ENCODE data around the gene SLC4A3. TPM values are rescaled to one million over a fixed set of nuclear protein-coding genes. Genes with fewer than 3 reads are reported as not detected.

Gene SLC4A3
- total RNA-seq, 5 donors from 2014 or later (not counting 1 experiment from before 2014, with no cell fraction given): 0.08 to 0.47 (median 0.37) TPM

DNA sequence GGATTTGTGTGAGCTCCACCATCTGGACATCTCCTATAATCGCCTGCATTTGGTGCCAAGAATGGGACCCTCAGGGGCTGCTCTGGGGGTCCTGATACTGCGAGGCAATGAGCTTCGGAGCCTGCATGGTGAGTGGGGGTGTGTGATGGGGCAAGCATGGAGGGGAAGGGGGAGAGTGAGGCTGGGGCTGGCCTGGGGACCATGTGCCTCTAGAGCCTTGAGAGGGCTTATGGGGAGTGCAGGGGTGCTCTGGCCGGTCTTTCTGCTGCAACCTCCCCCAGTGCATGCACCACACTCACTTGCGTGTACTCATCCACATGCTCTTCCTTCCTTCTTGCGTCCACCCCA, 21.8 kb upstream of the SLC4A3 start:
- Histone ChIP-seq H3K9me3 (no peaks in the 10 kb centered on the region), H3K4me1 (ENCODE audit: control insufficient read depth in 1 of 2, extremely low read depth in 1 of 2, insufficient read depth in 2 of 2, low read length in 2 of 2) (no peaks in the 10 kb centered on the region), H3K4me3 (ENCODE audit: control insufficient read depth in 1 of 2, extremely low read depth in 1 of 2, low read length in 1 of 2) (no peak overlapping the region), H3K27me3 (replicated peaks in 1 of 2; ENCODE audit: control insufficient read depth in 2 of 2, extremely low read depth in 1 of 2, insufficient read depth in 2 of 2, low read length in 1 of 2) (no peaks in the 10 kb centered on the region), H3K27ac (ENCODE audit: low read length) (no peak overlapping the region), H3K36me3 (ENCODE audit: control insufficient read depth in 2 of 2, extremely low read depth in 1 of 2, insufficient read depth in 1 of 2, low read length in 1 of 2) (peaks cover 21 to 63% of the 10 kb centered on the region in 2 donors)
- no peaks in the 10 kb centered on the region for H3K9me3 Mint-ChIP-seq
- DNase-seq (no peak), ATAC-seq (replicated peaks in 1 of 4) (no peak)
- no CpG with 5 or more reads among the region's 6 CpGs for WGBS (ENCODE audit: insufficient coverage)
- no peak overlapping the region for H3K4me3 Mint-ChIP-seq
- peaks cover 0 to 4% (median 2%) of the 10 kb centered on the region in 3 donors for H3K4me1 Mint-ChIP-seq
- POLR2A ChIA-PET: no interaction called here
- H3K36me3 Mint-ChIP-seq: peaks cover 60% of the 10 kb centered on the region
- H3K27me3 Mint-ChIP-seq: no peaks in the 10 kb centered on the region
- H3K27ac Mint-ChIP-seq: no peak overlapping the region
- CTCF ChIA-PET: no interaction called here

DNA sequence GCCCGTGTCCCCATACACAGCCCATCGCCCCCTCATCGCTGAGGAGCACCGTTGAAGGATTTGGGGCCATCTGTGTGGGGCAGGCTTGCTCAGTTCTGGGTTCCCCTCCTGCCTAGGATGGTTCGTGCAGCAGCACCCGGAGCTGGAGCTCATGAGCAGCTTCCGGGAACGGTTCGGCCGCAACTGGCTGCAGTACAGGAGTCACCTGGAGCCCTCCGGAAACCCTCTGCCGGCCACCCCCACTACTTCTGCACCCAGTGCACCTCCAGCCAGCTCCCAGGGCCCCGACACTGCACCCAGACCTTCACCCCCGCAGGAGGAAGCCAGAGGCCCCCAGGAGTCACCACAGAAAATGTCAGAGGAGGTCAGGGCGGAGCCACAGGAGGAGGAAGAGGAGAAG, 19.5 kb upstream of the SLC4A3 start:
- Histone ChIP-seq H3K4me3 (ENCODE audit: control insufficient read depth in 1 of 2, extremely low read depth in 1 of 2, low read length in 1 of 2) (no peak overlapping the region), H3K27me3 (replicated peaks in 1 of 2; ENCODE audit: control insufficient read depth in 2 of 2, extremely low read depth in 1 of 2, insufficient read depth in 2 of 2, low read length in 1 of 2) (no peaks in the 10 kb centered on the region), H3K27ac (ENCODE audit: low read length) (no peak overlapping the region), H3K9me3 (no peaks in the 10 kb centered on the region), H3K4me1 (ENCODE audit: control insufficient read depth in 1 of 2, extremely low read depth in 1 of 2, insufficient read depth in 2 of 2, low read length in 2 of 2) (peaks cover 2 to 11% of the 10 kb centered on the region in 2 experiments), H3K36me3 (ENCODE audit: control insufficient read depth in 2 of 2, extremely low read depth in 1 of 2, insufficient read depth in 1 of 2, low read length in 1 of 2) (peaks cover 13 to 60% of the 10 kb centered on the region in 2 donors)
- no peak overlapping the region for H3K27ac Mint-ChIP-seq
- no peaks in the 10 kb centered on the region for H3K27me3 Mint-ChIP-seq
- ChIA-PET POLR2A (no interaction called here), CTCF (no interaction called here)
- ATAC-seq (replicated peaks in 1 of 4) (no peak), DNase-seq (no peak)
- peaks cover 10 to 14% (median 12%) of the 10 kb centered on the region in 3 donors for H3K4me1 Mint-ChIP-seq
- peaks cover 63% of the 10 kb centered on the region for H3K36me3 Mint-ChIP-seq
- no peaks in the 10 kb centered on the region for H3K9me3 Mint-ChIP-seq
- 96% methylated on average over 12 of the region's 15 CpGs for WGBS (ENCODE audit: insufficient coverage)
- H3K4me3 Mint-ChIP-seq: no peak overlapping the region

DNA sequence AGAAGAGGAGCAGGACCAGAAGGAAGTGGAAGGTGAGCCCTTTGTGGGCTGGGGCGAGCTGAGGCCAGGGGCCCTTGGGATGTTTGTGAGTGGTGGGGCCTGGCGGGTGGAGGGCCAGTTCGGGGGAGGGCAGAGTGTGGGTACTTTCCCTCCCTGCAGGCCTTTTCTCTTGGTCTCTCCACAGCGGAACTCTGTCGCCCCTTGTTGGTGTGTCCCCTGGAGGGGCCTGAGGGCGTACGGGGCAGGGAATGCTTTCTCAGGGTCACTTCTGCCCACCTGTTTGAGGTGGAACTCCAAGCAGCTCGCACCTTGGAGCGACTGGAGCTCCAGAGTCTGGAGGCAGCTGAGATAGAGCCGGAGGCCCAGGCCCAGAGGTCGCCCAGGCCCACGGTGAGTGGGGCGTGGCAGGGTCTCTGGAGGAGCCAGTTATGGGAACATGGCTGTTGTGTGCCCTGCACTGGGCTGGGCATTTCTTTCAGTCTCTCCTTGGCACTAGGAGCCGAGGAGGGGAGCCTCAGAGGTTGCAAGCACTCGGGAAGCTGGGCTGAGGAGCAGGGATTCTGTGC, 18.9 kb upstream of the SLC4A3 start:
- Mint-ChIP-seq H3K4me1 (peaks cover 11 to 15% (median 13%) of the 10 kb centered on the region in 3 donors), H3K9me3 (no peaks in the 10 kb centered on the region), H3K36me3 (peaks cover 64% of the 10 kb centered on the region), H3K27me3 (no peaks in the 10 kb centered on the region), H3K27ac (no peak overlapping the region), H3K4me3 (no peak overlapping the region)
- 86% methylated on average over 11 of the region's 15 CpGs for WGBS (ENCODE audit: insufficient coverage)
- Histone ChIP-seq H3K27me3 (replicated peaks in 1 of 2; ENCODE audit: control insufficient read depth in 2 of 2, extremely low read depth in 1 of 2, insufficient read depth in 2 of 2, low read length in 1 of 2) (no peaks in the 10 kb centered on the region), H3K4me3 (ENCODE audit: control insufficient read depth in 1 of 2, extremely low read depth in 1 of 2, low read length in 1 of 2) (no peak overlapping the region), H3K27ac (ENCODE audit: low read length) (no peak overlapping the region), H3K36me3 (ENCODE audit: control insufficient read depth in 2 of 2, extremely low read depth in 1 of 2, insufficient read depth in 1 of 2, low read length in 1 of 2) (peaks cover 12 to 60% of the 10 kb centered on the region in 2 donors), H3K4me1 (ENCODE audit: control insufficient read depth in 1 of 2, extremely low read depth in 1 of 2, insufficient read depth in 2 of 2, low read length in 2 of 2) (peaks cover 2 to 12% of the 10 kb centered on the region in 2 experiments), H3K9me3 (no peaks in the 10 kb centered on the region)
- POLR2A ChIA-PET: no interaction called here
- no peak for DNase-seq
- CTCF ChIA-PET: no interaction called here
- no peak for ATAC-seq (replicated peaks in 1 of 4)

DNA sequence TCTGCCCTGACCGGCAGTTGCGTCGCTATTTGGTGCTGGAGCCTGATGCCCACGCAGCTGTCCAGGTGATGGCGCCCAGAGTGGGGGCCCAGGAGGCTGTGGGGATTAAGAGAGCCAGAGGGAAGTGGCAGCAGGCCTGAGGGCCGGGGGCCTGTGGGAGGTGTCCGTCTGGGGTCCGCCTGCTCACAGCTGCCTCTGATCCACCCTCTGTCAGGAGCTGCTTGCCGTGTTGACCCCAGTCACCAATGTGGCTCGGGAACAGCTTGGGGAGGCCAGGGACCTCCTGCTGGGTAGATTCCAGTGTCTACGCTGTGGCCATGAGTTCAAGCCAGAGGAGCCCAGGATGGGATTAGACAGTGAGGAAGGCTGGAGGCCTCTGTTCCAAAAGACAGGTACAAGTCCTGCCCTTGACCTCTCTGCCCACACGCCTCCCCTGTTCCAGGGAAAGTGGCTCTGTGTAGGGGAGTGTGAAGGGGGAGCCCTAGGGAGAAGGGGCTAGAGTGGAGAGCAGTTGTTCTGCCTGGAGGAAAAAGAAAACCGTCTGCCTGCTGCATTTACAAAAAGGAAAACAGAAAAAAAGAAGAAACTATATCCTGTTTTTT, 18.2 kb upstream of the SLC4A3 start:
- H3K4me1 Mint-ChIP-seq: peaks cover 11 to 13% (median 13%) of the 10 kb centered on the region in 3 donors
- WGBS (ENCODE audit: insufficient coverage): 94% methylated on average over 9 of the region's 13 CpGs
- DNase-seq: no peak
- ATAC-seq (replicated peaks in 1 of 4): no peak
- no peak overlapping the region for H3K4me3 ChIP-seq (ENCODE audit: control insufficient read depth in 1 of 2, extremely low read depth in 1 of 2, low read length in 1 of 2)
- peaks cover 2 to 12% of the 10 kb centered on the region in 2 experiments for H3K4me1 ChIP-seq (ENCODE audit: control insufficient read depth in 1 of 2, extremely low read depth in 1 of 2, insufficient read depth in 2 of 2, low read length in 2 of 2)
- H3K9me3 Mint-ChIP-seq: no peaks in the 10 kb centered on the region
- ChIA-PET POLR2A (no interaction called here), CTCF (no interaction called here)
- H3K27ac Mint-ChIP-seq: no peak overlapping the region
- H3K27me3 Mint-ChIP-seq: no peaks in the 10 kb centered on the region
- H3K27me3 ChIP-seq (replicated peaks in 1 of 2; ENCODE audit: control insufficient read depth in 2 of 2, extremely low read depth in 1 of 2, insufficient read depth in 2 of 2, low read length in 1 of 2): no peaks in the 10 kb centered on the region
- no peak overlapping the region for H3K27ac ChIP-seq (ENCODE audit: low read length)
- no peaks in the 10 kb centered on the region for H3K9me3 ChIP-seq
- peaks cover 12 to 60% of the 10 kb centered on the region in 2 donors for H3K36me3 ChIP-seq (ENCODE audit: control insufficient read depth in 2 of 2, extremely low read depth in 1 of 2, insufficient read depth in 1 of 2, low read length in 1 of 2)
- no peak overlapping the region for H3K4me3 Mint-ChIP-seq
- peaks cover 59% of the 10 kb centered on the region for H3K36me3 Mint-ChIP-seq

DNA sequence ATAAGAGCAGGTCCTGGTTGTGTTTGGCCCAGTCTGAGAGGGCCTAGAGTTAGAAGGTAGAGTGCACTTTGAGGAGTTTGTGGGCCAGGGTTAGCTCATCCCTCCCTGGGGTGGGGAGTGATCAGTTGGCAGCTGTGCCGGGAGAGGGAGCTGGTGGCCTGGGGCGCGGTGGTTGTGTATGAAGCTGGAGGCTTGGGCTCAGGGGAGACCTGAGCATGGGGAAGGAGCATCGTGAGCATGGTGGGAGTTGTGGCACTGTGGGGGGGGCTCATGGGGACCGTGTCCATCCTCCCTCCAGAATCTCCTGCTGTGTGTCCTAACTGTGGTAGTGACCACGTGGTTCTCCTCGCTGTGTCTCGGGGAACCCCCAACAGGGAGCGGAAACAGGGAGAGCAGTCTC, 16.1 kb upstream of the SLC4A3 start:
- H3K27me3 Mint-ChIP-seq: no peaks in the 10 kb centered on the region
- Histone ChIP-seq H3K27me3 (replicated peaks in 1 of 2; ENCODE audit: control insufficient read depth in 2 of 2, extremely low read depth in 1 of 2, insufficient read depth in 2 of 2, low read length in 1 of 2) (no peaks in the 10 kb centered on the region), H3K4me3 (ENCODE audit: control insufficient read depth in 1 of 2, extremely low read depth in 1 of 2, low read length in 1 of 2) (no peak overlapping the region), H3K4me1 (ENCODE audit: control insufficient read depth in 1 of 2, extremely low read depth in 1 of 2, insufficient read depth in 2 of 2, low read length in 2 of 2) (peaks cover 2 to 12% of the 10 kb centered on the region in 2 experiments), H3K36me3 (ENCODE audit: control insufficient read depth in 2 of 2, extremely low read depth in 1 of 2, insufficient read depth in 1 of 2, low read length in 1 of 2) (peaks cover 16 to 58% of the 10 kb centered on the region in 2 donors), H3K9me3 (no peaks in the 10 kb centered on the region), H3K27ac (ENCODE audit: low read length) (no peak overlapping the region)
- H3K9me3 Mint-ChIP-seq: no peaks in the 10 kb centered on the region
- H3K4me3 Mint-ChIP-seq: no peak overlapping the region
- ChIA-PET POLR2A (no interaction called here), CTCF (interaction anchor here in 1 of 2 donors (0.5 to 1.0 kb wide), 2 partner anchors 9 to 51 kb away, joined by 4 to 5 read pairs; no protein-coding TSS in a partner anchor)
- no peak overlapping the region for H3K27ac Mint-ChIP-seq
- peaks cover 11 to 13% (median 13%) of the 10 kb centered on the region in 3 donors for H3K4me1 Mint-ChIP-seq
- peaks cover 60% of the 10 kb centered on the region for H3K36me3 Mint-ChIP-seq
- ATAC-seq (replicated peaks in 1 of 4): no peak
- DNase-seq: no peak
- WGBS (ENCODE audit: insufficient coverage): 96% methylated on average over 6 of the region's 9 CpGs

DNA sequence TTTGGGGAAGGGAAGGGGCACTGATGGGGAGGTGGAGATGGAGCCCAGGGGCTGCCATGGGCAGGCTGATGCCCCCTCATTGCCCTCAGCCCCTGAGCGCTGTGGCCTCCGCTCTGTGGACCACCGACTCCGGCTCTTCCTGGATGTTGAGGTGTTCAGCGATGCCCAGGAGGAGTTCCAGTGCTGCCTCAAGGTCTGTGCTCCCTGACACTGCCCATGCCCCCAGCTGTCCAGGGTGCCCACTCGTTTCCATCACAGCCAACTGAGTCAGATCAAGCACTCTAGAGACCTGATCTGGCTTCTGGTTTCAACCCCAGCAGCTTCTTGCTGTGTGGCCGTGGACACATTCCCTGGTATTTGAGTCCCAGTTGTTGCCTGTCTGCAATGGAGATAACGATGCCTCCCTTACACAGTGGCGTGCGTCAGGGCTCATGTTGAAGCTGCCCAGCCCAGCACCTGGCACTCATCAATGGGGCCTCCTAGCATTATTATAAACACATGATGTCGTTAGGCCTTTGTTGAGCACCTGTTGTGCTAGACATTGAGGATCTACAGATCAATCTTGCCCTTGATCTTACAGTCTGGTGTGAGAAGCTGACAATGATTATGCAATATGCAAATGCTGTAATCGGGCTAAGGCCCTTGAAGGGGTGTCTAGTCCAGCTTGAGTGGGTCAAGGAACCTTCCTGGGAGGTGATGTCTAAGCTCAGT, 15.4 kb upstream of the SLC4A3 start:
- 78% methylated on average over 11 of the region's 12 CpGs for WGBS (ENCODE audit: insufficient coverage)
- no peak for DNase-seq
- ChIA-PET CTCF (interaction anchor here in 1 of 2 donors (1.0 kb wide), 1 partner anchor 52 kb away, joined by 4 read pairs; no protein-coding TSS in a partner anchor), POLR2A (no interaction called here)
- ATAC-seq (replicated peaks in 1 of 4): no peak
- H3K27me3 Mint-ChIP-seq: no peaks in the 10 kb centered on the region
- no peaks in the 10 kb centered on the region for H3K9me3 Mint-ChIP-seq
- peak overlapping the region in 2 of 3 donors; percentile 5 to 58 for H3K4me3 Mint-ChIP-seq
- no peaks in the 10 kb centered on the region for H3K27me3 ChIP-seq (replicated peaks in 1 of 2; ENCODE audit: control insufficient read depth in 2 of 2, extremely low read depth in 1 of 2, insufficient read depth in 2 of 2, low read length in 1 of 2)
- H3K27ac Mint-ChIP-seq: no peak overlapping the region
- no peak overlapping the region for H3K27ac ChIP-seq (ENCODE audit: low read length)
- no peaks in the 10 kb centered on the region for H3K9me3 ChIP-seq
- peaks cover 16 to 51% of the 10 kb centered on the region in 2 donors for H3K36me3 ChIP-seq (ENCODE audit: control insufficient read depth in 2 of 2, extremely low read depth in 1 of 2, insufficient read depth in 1 of 2, low read length in 1 of 2)
- H3K4me1 ChIP-seq (ENCODE audit: control insufficient read depth in 1 of 2, extremely low read depth in 1 of 2, insufficient read depth in 2 of 2, low read length in 2 of 2): peaks cover 2 to 12% of the 10 kb centered on the region in 2 experiments
- H3K4me1 Mint-ChIP-seq: peaks cover 11 to 13% (median 13%) of the 10 kb centered on the region in 3 donors
- peaks cover 58% of the 10 kb centered on the region for H3K36me3 Mint-ChIP-seq
- no peak overlapping the region for H3K4me3 ChIP-seq (ENCODE audit: control insufficient read depth in 1 of 2, extremely low read depth in 1 of 2, low read length in 1 of 2)
